Activated CD4-positive, alpha-beta T cell treated with anti-CD3 and anti-CD28 coated beads, Interleukin-2, amount 10 ng/mL, durations not matched to agents 7 days and 5 days (primary cell): ENCODE results near the gene BCL2L12. TPM values are rescaled to one million over a fixed set of nuclear protein-coding genes. Genes with fewer than 3 reads are reported as not detected.
"Not testable (repeated sequence)": the region's sequence is repeated elsewhere in the genome, so short reads cannot be mapped to it uniquely, and the experiment has no call there.

Experiments
- CTCF ChIA-PET: fragments of 350-600 bp; sonication (Branson Sonifier 250); formaldehyde crosslinking; loops from one replicate; lab custom pipeline; 2021; ENCODE audit warnings: antibody characterized with exemption; lab: Charles Lee
- POLR2A ChIA-PET: fragments of 350-600 bp; sonication (Branson Sonifier 250); formaldehyde crosslinking; loops from one replicate; lab custom pipeline; 2021; ENCODE audit warnings: antibody characterized with exemption; lab: Charles Lee
- DNase-seq: peaks from one replicate; pipeline ENCODE4 v3.0.0-alpha.2; 2020
- H3K27ac Mint-ChIP-seq: one replicate; pipeline ENCODE4 v1.8.0; 2021; ENCODE audit warnings: mild to moderate bottlenecking, moderate library complexity, mixed read lengths
- H3K27me3 Mint-ChIP-seq: one replicate; pipeline ENCODE4 v1.8.0; 2021; ENCODE audit warnings: mixed read lengths
- H3K36me3 Mint-ChIP-seq: one replicate; pipeline ENCODE4 v1.8.0; 2021; ENCODE audit warnings: low read depth, mixed read lengths
- H3K4me1 Mint-ChIP-seq: one replicate; pipeline ENCODE4 v1.8.0; 2021; ENCODE audit warnings: mixed read lengths
- H3K4me3 Mint-ChIP-seq: one replicate; pipeline ENCODE4 v1.8.0; 2021; ENCODE audit warnings: mild to moderate bottlenecking, moderate library complexity, mixed read lengths
- H3K9me3 Mint-ChIP-seq: one replicate; pipeline ENCODE4 v1.8.0; 2021; ENCODE audit warnings: mixed read lengths
- microRNA-seq: library from miRNA; unstranded; fragments of <30 nt; microRNA quantifications from one replicate; pipeline ENCODE4 v1.2.0, GENCODE V29; 2021; ENCODE audit warnings: borderline microRNAs expressed, borderline replicate concordance
- total RNA-seq, 2 experiments: library from RNA; stranded (reverse); gene quantifications; one replicate each; pipeline ENCODE4 v1.2.3, GENCODE V29; 2021

BCL2L12 gene
- total RNA-seq, 2 experiments from 2014 or later: 73.9 to 80.7 TPM

DNA sequence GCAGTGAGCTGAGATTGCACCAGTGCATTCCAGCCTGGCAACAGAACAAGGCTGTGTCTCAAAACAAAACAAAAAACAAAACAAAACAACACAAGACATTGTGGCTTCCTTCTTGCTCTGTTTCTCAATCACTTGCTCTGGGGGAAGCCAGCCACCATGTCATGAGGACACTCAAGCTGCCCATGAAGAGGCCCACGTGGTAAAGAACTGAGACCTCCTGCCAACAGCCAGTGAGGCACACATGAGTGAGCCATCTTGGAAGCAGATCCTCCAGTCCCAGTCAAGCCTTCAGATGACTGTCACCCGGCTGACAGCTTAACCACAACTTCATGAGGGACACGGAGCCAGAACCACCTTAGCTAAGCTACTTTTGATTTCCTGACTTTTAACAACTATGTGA, 50.4 kb downstream of the BCL2L12 start:
- Mint-ChIP-seq H3K9me3 (peaks cover 4% of the 10 kb centered on the region), H3K4me3 (no peak overlapping the region), H3K4me1 (peaks cover 18% of the 10 kb centered on the region), H3K27me3 (no peaks in the 10 kb centered on the region), H3K36me3 (no peaks in the 10 kb centered on the region), H3K27ac (no peak overlapping the region)
- POLR2A ChIA-PET: no interaction called here
- DNase-seq: no peak
- CTCF ChIA-PET: interaction anchor here (1.0 to 1.1 kb wide), 2 partner anchors 11 to 18 kb away, joined by 3 to 4 read pairs; no protein-coding TSS in a partner anchor

DNA sequence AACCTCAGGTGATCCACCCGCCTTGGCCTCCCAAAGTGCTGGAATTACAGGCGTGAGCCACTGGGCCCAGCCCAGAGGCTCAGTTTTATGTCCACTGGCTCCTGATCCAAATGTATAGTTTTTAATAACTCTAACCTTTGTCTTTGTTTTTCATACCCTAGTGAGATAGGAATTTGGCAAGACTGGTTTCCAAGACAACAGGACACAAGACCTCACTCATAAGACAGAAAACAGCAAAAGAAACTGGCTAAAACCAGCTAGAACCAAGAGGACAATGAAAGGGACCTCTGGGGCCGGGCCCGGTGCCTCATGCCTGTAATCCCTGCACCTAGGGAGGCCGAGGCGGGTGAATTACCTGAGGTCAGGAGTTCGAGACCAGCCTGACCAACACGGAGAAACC, 52.8 kb downstream of the BCL2L12 start:
- Mint-ChIP-seq H3K9me3 (peaks cover 4% of the 10 kb centered on the region), H3K27me3 (no peaks in the 10 kb centered on the region), H3K27ac (peak overlapping the region; percentile 66), H3K4me1 (peaks cover 18% of the 10 kb centered on the region), H3K36me3 (no peaks in the 10 kb centered on the region), H3K4me3 (peak overlapping the region; percentile 38)
- POLR2A ChIA-PET: no interaction called here
- no peak for DNase-seq
- CTCF ChIA-PET: interaction anchor here (0.6 to 1.7 kb wide), 5 partner anchors 12 to 391 kb away, joined by 3 to 13 read pairs (median 5); partner anchors contain the start of gene AP2A1

DNA sequence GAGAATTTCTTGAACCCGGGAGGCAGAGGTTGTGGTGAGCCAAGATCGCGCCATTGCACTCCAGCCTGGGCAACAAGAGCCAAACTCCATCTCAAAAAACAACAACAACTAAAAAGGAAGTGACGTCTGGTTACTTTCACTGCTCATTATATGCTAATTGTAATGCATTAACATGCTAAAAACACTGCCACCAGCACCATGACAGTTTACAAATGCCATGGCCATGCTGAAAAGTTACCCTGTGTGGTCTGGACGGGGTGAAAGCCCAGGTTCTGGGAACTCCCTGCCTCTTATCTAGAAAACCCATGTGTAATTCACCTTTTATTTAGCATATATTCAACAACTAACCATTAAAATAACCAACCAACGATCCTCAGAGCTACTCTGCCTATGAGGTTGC, 53.3 kb downstream of the BCL2L12 start:
- Mint-ChIP-seq H3K27me3 (no peaks in the 10 kb centered on the region), H3K9me3 (peaks cover 4% of the 10 kb centered on the region), H3K27ac (peak overlapping the region; percentile 66), H3K36me3 (no peaks in the 10 kb centered on the region), H3K4me3 (no peak overlapping the region), H3K4me1 (peaks cover 18% of the 10 kb centered on the region)
- no peak for DNase-seq
- ChIA-PET CTCF (no interaction called here), POLR2A (no interaction called here)

DNA sequence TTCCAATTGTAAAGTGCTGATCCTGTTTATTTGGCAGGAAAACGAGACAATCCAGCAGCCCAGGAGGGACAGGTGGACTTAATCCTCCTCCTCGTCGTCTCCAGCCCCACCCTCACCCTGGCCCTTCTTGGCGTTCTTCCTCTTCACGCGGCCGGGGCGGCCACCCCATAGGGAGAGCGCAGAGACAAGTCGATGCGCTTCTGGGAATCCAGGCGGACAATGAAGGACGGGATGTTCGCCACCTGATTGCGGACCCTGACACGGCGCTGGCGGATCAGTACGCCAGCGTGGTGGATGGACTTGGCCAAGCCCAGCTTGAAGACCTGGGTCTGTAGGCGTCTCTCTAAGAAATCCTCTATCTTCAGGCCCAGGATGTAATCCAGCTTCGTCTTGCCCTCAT, 53.7 kb downstream of the BCL2L12 start:
- H3K27me3 Mint-ChIP-seq, H3K36me3 Mint-ChIP-seq, DNase-seq, H3K4me3 Mint-ChIP-seq, H3K9me3 Mint-ChIP-seq: not testable (repeated sequence)
- H3K4me1 Mint-ChIP-seq: peaks cover 18% of the 10 kb centered on the region
- ChIA-PET POLR2A (interaction anchor here (0.7 kb wide), 1 partner anchor 30 kb away, joined by 12 read pairs; no protein-coding TSS in a partner anchor), CTCF (interaction anchor here (0.6 kb wide), 1 partner anchor 66 kb away, joined by 3 read pairs; no protein-coding TSS in a partner anchor)
- H3K27ac Mint-ChIP-seq: peak overlapping the region; percentile 27

Small RNAs within 50 kb of the gene (microRNA-seq; reads per million reads assigned to microRNA genes)
- not detected for gene MIR5088

Other genes with a start within 250 kb of the BCL2L12 start
- gene PTH2, start 242.5 kb upstream of the BCL2L12 start, total RNA-seq: 1 to 10 TPM in 1 of 2 experiments, under 1 TPM in 1; 0.52 to 1.2 TPM
- not detected for gene GFY, start 240.5 kb upstream of the BCL2L12 start, total RNA-seq
- under 1 TPM; 0.15 to 0.25 TPM for gene SLC17A7, start 224.4 kb upstream of the BCL2L12 start, total RNA-seq
- gene PIH1D1, start 214.1 kb upstream of the BCL2L12 start, total RNA-seq: 100 to 1,000 TPM; 146 to 176 TPM
- 10 to 100 TPM; 49.2 to 60.4 TPM for gene ALDH16A1, start 212.7 kb upstream of the BCL2L12 start, total RNA-seq
- gene FLT3LG, start 191.7 kb upstream of the BCL2L12 start, total RNA-seq: 100 to 1,000 TPM; 348 to 355 TPM
- gene RPL13A, start 178.3 kb upstream of the BCL2L12 start, total RNA-seq: 1,000 to 10,000 TPM; 2,327 to 2,349 TPM
- gene RPS11, start 169.5 kb upstream of the BCL2L12 start, total RNA-seq: 1,000 to 10,000 TPM; 1,996 to 2,084 TPM
- gene FCGRT, start 153.3 kb upstream of the BCL2L12 start, total RNA-seq: 10 to 100 TPM; 25.0 to 27.4 TPM
- 1 to 10 TPM; 4.2 TPM for gene RCN3, start 137.9 kb upstream of the BCL2L12 start, total RNA-seq
- 100 to 1,000 TPM; 288 TPM for gene NOSIP, start 85.4 kb upstream of the BCL2L12 start, total RNA-seq
- gene PRRG2, start 84.6 kb upstream of the BCL2L12 start, total RNA-seq: 1 to 10 TPM; 1.1 TPM
- 10 to 100 TPM; 41.5 to 45.9 TPM for gene PRR12, start 74.8 kb upstream of the BCL2L12 start, total RNA-seq
- 1 to 10 TPM; 9.0 to 9.5 TPM for gene RRAS, start 25.8 kb upstream of the BCL2L12 start, total RNA-seq
- gene SCAF1, start 23.7 kb upstream of the BCL2L12 start, total RNA-seq: 10 to 100 TPM; 48.1 to 59.9 TPM
- gene IRF3, start 76 bp upstream of the BCL2L12 start, total RNA-seq: 100 to 1,000 TPM; 157 to 168 TPM
- 100 to 1,000 TPM; 125 to 130 TPM for gene PRMT1, start 11.3 kb downstream of the BCL2L12 start, total RNA-seq
- 1 to 10 TPM; 3.7 to 4.9 TPM for gene ADM5, start 23.7 kb downstream of the BCL2L12 start, total RNA-seq
- 1 to 10 TPM in 1 of 2 experiments, under 1 TPM in 1; 0.79 to 1.3 TPM for gene CPT1C, start 25.2 kb downstream of the BCL2L12 start, total RNA-seq
- 1 to 10 TPM; 4.5 to 5.4 TPM for gene TSKS, start 97.4 kb downstream of the BCL2L12 start, total RNA-seq
- gene AP2A1, start 101.1 kb downstream of the BCL2L12 start, total RNA-seq: 10 to 100 TPM; 77.2 to 87.9 TPM
- 10 to 100 TPM; 13.3 to 13.9 TPM for gene FUZ, start 147.4 kb downstream of the BCL2L12 start, total RNA-seq
- gene MED25, start 152.4 kb downstream of the BCL2L12 start, total RNA-seq: 10 to 100 TPM; 57.9 to 62.7 TPM
- gene PTOV1, start 185.2 kb downstream of the BCL2L12 start, total RNA-seq: 10 to 100 TPM; 60.7 to 76.8 TPM
- gene PNKP, start 201.6 kb downstream of the BCL2L12 start, total RNA-seq: 100 to 1,000 TPM; 105 to 131 TPM
- gene AKT1S1, start 211.4 kb downstream of the BCL2L12 start, total RNA-seq: 10 to 100 TPM; 17.5 to 18.9 TPM
- 10 to 100 TPM; 33.2 to 33.8 TPM for gene TBC1D17, start 211.8 kb downstream of the BCL2L12 start, total RNA-seq
- 1 to 10 TPM; 3.7 to 4.2 TPM for gene IL4I1, start 231.0 kb downstream of the BCL2L12 start, total RNA-seq